ENCODE measurements around the gene UNC5C.

DNA sequence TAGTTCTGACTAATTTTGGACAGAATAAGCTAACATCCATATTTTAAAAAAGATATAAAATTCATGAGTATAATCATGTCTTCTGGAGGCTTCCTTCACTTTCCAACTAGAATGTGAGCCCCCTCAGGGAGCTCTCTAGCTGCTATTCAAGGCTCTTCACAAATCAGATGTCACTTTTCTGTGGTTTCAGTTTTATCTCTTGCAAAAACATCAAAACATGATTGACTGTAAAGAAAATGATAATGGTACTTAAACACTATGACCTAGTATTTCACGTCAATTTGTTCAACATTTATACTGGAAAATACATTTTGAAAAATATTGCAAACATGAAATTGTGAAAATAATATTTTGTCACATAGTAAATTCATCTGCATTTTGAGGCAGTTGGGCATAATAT, 234.2 kb downstream of the UNC5C start:
- TF ChIP-seq, protein P1, sequence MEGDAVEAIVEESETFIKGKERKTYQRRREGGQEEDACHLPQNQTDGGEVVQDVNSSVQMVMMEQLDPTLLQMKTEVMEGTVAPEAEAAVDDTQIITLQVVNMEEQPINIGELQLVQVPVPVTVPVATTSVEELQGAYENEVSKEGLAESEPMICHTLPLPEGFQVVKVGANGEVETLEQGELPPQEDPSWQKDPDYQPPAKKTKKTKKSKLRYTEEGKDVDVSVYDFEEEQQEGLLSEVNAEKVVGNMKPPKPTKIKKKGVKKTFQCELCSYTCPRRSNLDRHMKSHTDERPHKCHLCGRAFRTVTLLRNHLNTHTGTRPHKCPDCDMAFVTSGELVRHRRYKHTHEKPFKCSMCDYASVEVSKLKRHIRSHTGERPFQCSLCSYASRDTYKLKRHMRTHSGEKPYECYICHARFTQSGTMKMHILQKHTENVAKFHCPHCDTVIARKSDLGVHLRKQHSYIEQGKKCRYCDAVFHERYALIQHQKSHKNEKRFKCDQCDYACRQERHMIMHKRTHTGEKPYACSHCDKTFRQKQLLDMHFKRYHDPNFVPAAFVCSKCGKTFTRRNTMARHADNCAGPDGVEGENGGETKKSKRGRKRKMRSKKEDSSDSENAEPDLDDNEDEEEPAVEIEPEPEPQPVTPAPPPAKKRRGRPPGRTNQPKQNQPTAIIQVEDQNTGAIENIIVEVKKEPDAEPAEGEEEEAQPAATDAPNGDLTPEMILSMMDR (IDR thresholded peaks at IDR 0.05), result no peak
- no peak for TF ChIP-seq TCF7L2 (IDR thresholded peaks at IDR 0.05; ENCODE audit: low read depth, low read length)

Measured in Panc1 (cell line).